NCI-H345 treated with DMSO at 0.1 percent for 48 hours (cell line): ENCODE data around the gene ARHGAP5.

Experiments
- DNase-seq: peaks from one replicate; lab custom pipeline; 2025; ENCODE audit not compliant: unreplicated experiment; lab: John Stamatoyannopoulos, UW

The ARHGAP5 gene

GRCh38 chr14:32205554-32205953, 128.4 kb downstream of the ARHGAP5 start:
- DNase-seq = no peak

- DNase-seq = no peak
Observed at GRCh38 chr14:32205984-32206383, 128.9 kb downstream of the ARHGAP5 start.

GRCh38 chr14:32206552-32206951, 129.4 kb downstream of the ARHGAP5 start:
- DNase-seq = no peak

- DNase-seq = no peak
Observed at GRCh38 chr14:32208490-32208889, 131.4 kb downstream of the ARHGAP5 start.
